K562 treated with DMSO at 1 percent for 4 hours (cell line): ENCODE measurements around the gene SPATA31E1. TPM values are rescaled to one million over a fixed set of nuclear protein-coding genes. Genes with fewer than 3 reads are reported as not detected.

Experiments used
- total RNA-seq: library from RNA; unstranded; fragments of 300-600 nt; gene quantifications from 2 replicates; pipeline ENCODE4 v1.2.3, GENCODE V29; 2022; ENCODE audit not compliant: insufficient read depth

The SPATA31E1 gene
- total RNA-seq = not detected in 2 replicates

GRCh38 chr9:87882627-87883026, at the start of gene SPATA31E1:
Gene SPATA31E1 (plus strand): TSS chr9:87882877. CDS start chr9:87882892, 15 bp downstream.

GRCh38 chr9:87917662-87918061, 35.0 kb downstream of the SPATA31E1 start, which contains the start of gene SPATA31C1:
Gene SPATA31C1 (plus strand): TSS chr9:87917962.

Other genes starting within 250 kb of the SPATA31E1 start
- 143 and 163 TPM in 2 replicates for gene CTSL, start 156.8 kb upstream of the SPATA31E1 start, total RNA-seq
- not detected in 2 replicates for gene SPATA31C1, start 35.1 kb downstream of the SPATA31E1 start, total RNA-seq
- gene CDK20, start 91.7 kb downstream of the SPATA31E1 start, total RNA-seq = 0.80 and 1.3 TPM in 2 replicates